ENCODE data around the gene TAC3. TPM values are rescaled to one million over a fixed set of nuclear protein-coding genes. Genes with fewer than 3 reads are reported as not detected.

TAC3 gene
- total and polyA plus RNA-seq, 2 donors (not counting 3 experiments of a cell fraction or from before 2014, with no cell fraction given), result not detected

DNA sequence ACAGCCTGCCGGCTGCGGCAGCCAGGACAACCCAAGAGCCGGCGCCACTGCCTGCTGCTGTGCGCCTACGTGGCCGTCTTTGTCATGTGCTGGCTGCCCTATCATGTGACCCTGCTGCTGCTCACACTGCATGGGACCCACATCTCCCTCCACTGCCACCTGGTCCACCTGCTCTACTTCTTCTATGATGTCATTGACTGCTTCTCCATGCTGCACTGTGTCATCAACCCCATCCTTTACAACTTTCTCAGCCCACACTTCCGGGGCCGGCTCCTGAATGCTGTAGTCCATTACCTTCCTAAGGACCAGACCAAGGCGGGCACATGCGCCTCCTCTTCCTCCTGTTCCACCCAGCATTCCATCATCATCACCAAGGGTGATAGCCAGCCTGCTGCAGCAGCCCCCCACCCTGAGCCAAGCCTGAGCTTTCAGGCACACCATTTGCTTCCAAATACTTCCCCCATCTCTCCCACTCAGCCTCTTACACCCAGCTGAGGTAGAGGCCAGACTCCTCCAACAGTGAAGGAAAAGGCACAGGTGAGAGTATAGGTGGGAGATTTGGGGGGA is 20.3 kb downstream of the TAC3 start:
- CTCF ChIA-PET, result interaction anchor here (1.0 to 2.2 kb wide), 4 partner anchors 8 to 156 kb away, joined by 3 to 20 read pairs (median 4); no protein-coding TSS in a partner anchor
- Histone ChIP-seq H3K9ac (replicated peaks; ENCODE audit: extremely low read depth, insufficient read depth, low read length) (no peak overlapping the region), H4K20me1 (replicated peaks; ENCODE audit: control insufficient read depth, extremely low read depth, insufficient read depth, low read length) (no peaks in the 10 kb centered on the region), H3K4me2 (ENCODE audit: insufficient read depth, low read length) (no peak overlapping the region), H3K9me3 (replicated peaks; ENCODE audit: control insufficient read depth, insufficient read depth, low read length) (no peaks in the 10 kb centered on the region), H3K27ac (ENCODE audit: insufficient read depth, low read depth, low read length) (no peak overlapping the region), H3K27me3 (ENCODE audit: control insufficient read depth in 2 of 2, insufficient read depth in 2 of 2, low read length in 2 of 2) (no peaks in the 10 kb centered on the region), H3K9me1 (replicated peaks; ENCODE audit: control insufficient read depth, extremely low read depth, insufficient read depth, low read length) (no peaks in the 10 kb centered on the region), H3K4me1 (ENCODE audit: control insufficient read depth, extremely low read depth, insufficient read depth, low read length) (peaks cover 9% of the 10 kb centered on the region), H3K79me2 (ENCODE audit: control insufficient read depth, insufficient read depth, low read length) (peaks cover 2% of the 10 kb centered on the region), H2AFZ (ENCODE audit: low read depth, low read length) (no peak overlapping the region), H3K36me3 (ENCODE audit: control insufficient read depth in 2 of 2, extremely low read depth in 1 of 2, insufficient read depth in 2 of 2, low read length in 2 of 2) (peaks cover 0 to 7% of the 10 kb centered on the region in 2 experiments), H3K4me3 (replicated peaks in 1 of 3; ENCODE audit: insufficient read depth in 1 of 3, low read depth in 1 of 3, low read length in 3 of 3) (no peak overlapping the region)
- FAIRE-seq, result no peak
- intact Hi-C loops (cut with micrococcal nuclease), result no loop called here
- no TSS peak for BruUV-seq (replicated peaks)
- no peak for TF ChIP-seq EZH2 (IDR thresholded peaks at IDR 0.05; ENCODE audit: borderline replicate concordance, low read depth, low read length, severe bottlenecking)
- TF ChIP-seq MYC (IDR thresholded peaks at IDR 0.05; ENCODE audit: low read depth, low read length), result no peak
- TF ChIP-seq JUN (IDR thresholded peaks at IDR 0.05; ENCODE audit: borderline replicate concordance, insufficient read depth, insufficient read length, low read depth), result no peak
- no peak for TF ChIP-seq POLR2AphosphoS5 (IDR thresholded peaks at IDR 0.05; ENCODE audit: insufficient read depth, low read depth, low read length)
- TF ChIP-seq CTCF (IDR thresholded peaks at IDR 0.05; ENCODE audit: extremely low read depth in 1 of 2, insufficient read depth in 1 of 2, low read depth in 1 of 2, low read length in 2 of 2), result no peak
- no peak for TF ChIP-seq GATA2 (IDR thresholded peaks at IDR 0.05; ENCODE audit: insufficient read depth, insufficient read length, low read depth, low read length)
- TF ChIP-seq, protein P1, sequence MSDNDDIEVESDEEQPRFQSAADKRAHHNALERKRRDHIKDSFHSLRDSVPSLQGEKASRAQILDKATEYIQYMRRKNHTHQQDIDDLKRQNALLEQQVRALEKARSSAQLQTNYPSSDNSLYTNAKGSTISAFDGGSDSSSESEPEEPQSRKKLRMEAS (IDR thresholded peaks at IDR 0.05; ENCODE audit: insufficient read depth, insufficient read length), result no peak
- no peak for TF ChIP-seq FOS (IDR thresholded peaks at IDR 0.05; ENCODE audit: borderline replicate concordance, insufficient read depth, low read length)
- no peak for TF ChIP-seq POLR2A (IDR thresholded peaks at IDR 0.05; ENCODE audit: low read depth, low read length)
- DNase-seq (ENCODE audit: low read depth, low spot score), result no peak
- dilution Hi-C loops (cut with MboI; ENCODE audit: extremely low pct_ligation_motif_present, low sequenced_read_pairs), result no loop called here
- POLR2A ChIA-PET, result no interaction called here

All from endothelial cell of umbilical vein (primary cell).